Keratinocyte (primary cell): ENCODE results near the gene LAT. TPM values are rescaled to one million over a fixed set of nuclear protein-coding genes. Genes with fewer than 3 reads are reported as not detected.

Experiments
- DNase-seq: peaks from one replicate; pipeline ENCODE4 v3.0.0-alpha.2; 2011; ENCODE audit warnings: low read depth, missing footprints, low spot score
- FAIRE-seq: peaks from 2 replicates; lab custom pipeline; 2011; peaks lifted over from hg19 to GRCh38; lab: Jason Lieb, UNC
- H2AFZ ChIP-seq: 2 replicates; pipeline ENCODE4 v1.6.0; 2012; ENCODE audit warnings: low read length, control low read depth, inconsistent platforms; ENCODE audit not compliant: control insufficient read depth
- H3K27ac ChIP-seq: 2 replicates; pipeline ENCODE4 v1.5.1; 2011; ENCODE audit warnings: low read length; ENCODE audit not compliant: control insufficient read depth, insufficient read depth
- H3K27me3 ChIP-seq: 3 replicates; pipeline ENCODE4 v1.6.0; 2011; ENCODE audit warnings: low read length; ENCODE audit not compliant: control insufficient read depth, insufficient read depth; ENCODE audit errors: extremely low read depth
- H3K36me3 ChIP-seq, 2 experiments: 2 replicates in 1 of 2; 3 replicates in 1 of 2; pipeline ENCODE4 v1.5.1; 2011; ENCODE audit warnings: low read length in 2 of 2, mild to moderate bottlenecking in 1 of 2; ENCODE audit not compliant: control insufficient read depth in 2 of 2, insufficient read depth in 2 of 2; ENCODE audit errors: extremely low read depth in 1 of 2
- H3K4me1 ChIP-seq: 3 replicates; pipeline ENCODE4 v1.5.1; 2011; ENCODE audit warnings: low read length; ENCODE audit not compliant: control insufficient read depth, insufficient read depth; ENCODE audit errors: extremely low read depth
- H3K4me2 ChIP-seq: 3 replicates; pipeline ENCODE4 v1.6.0; 2011; ENCODE audit warnings: low read depth, low read length; ENCODE audit not compliant: control insufficient read depth, insufficient read depth; ENCODE audit errors: extremely low read depth
- H3K4me3 ChIP-seq, 3 experiments: fragments of 200-600 bp in 1 of 3; sonication (generic) in 1 of 3; 2 replicates in 2 of 3; 3 replicates in 1 of 3; pipeline ENCODE4 v1.5.1; 2011 to 2016; ENCODE audit warnings: low read length in 3 of 3, mild to moderate bottlenecking in 3 of 3, control low read depth in 2 of 3, inconsistent platforms in 1 of 3, low read depth in 1 of 3, mixed read lengths in 1 of 3, mixed run types in 1 of 3, moderate library complexity in 1 of 3; ENCODE audit not compliant: control insufficient read depth in 2 of 3, insufficient read depth in 2 of 3; ENCODE audit errors: extremely low read depth in 1 of 3
- H3K79me2 ChIP-seq: 2 replicates; pipeline ENCODE4 v1.6.0; 2012; ENCODE audit warnings: low read length; ENCODE audit not compliant: control insufficient read depth, insufficient read depth
- H3K9ac ChIP-seq: 3 replicates; pipeline ENCODE4 v1.6.0; 2011; ENCODE audit warnings: low read length; ENCODE audit not compliant: control insufficient read depth, insufficient read depth; ENCODE audit errors: extremely low read depth
- H3K9me1 ChIP-seq: 3 replicates; pipeline ENCODE4 v1.6.0; 2011; ENCODE audit warnings: low read length; ENCODE audit not compliant: control insufficient read depth, insufficient read depth; ENCODE audit errors: extremely low read depth
- H3K9me3 ChIP-seq: 2 replicates; pipeline ENCODE4 v1.5.1; 2012; ENCODE audit warnings: low read depth, low read length; ENCODE audit not compliant: control insufficient read depth
- H4K20me1 ChIP-seq: 3 replicates; pipeline ENCODE4 v1.6.0; 2011; ENCODE audit warnings: low read length; ENCODE audit not compliant: control insufficient read depth, insufficient read depth; ENCODE audit errors: extremely low read depth
- EZH2 ChIP-seq: IDR thresholded peaks from one replicate; pipeline ENCODE4 v1.6.1; 2012; ENCODE audit warnings: inconsistent platforms, mild to moderate bottlenecking, low read length, moderate library complexity
- dilution Hi-C: fragments of 300-500 bp; cut with MboI; formaldehyde crosslinking; loops from one replicate; pipeline ENCODE4 v1.7.0; 2020; ENCODE audit warnings: low sequenced_read_pairs; ENCODE audit not compliant: extremely low pct_ligation_motif_present
- polyA plus RNA-seq, 5 experiments: library from polyadenylated mRNA; depleted of rRNA in 3 of 5; stranded (reverse) in 3 of 5; stranded (forward) in 1 of 5; unstranded in 1 of 5; fragments of >200 nt; gene quantifications; 1 replicate in 1 of 5; 2 replicates in 3 of 5; 3 replicates in 1 of 5; pipeline versions ENCODE4 v1.2.1 to v1.2.3, GENCODE V29; 2011 to 2012; ENCODE audit warnings: missing spikeins in 2 of 5, low read depth in 1 of 5, low replicate concordance in 1 of 5
- TF ChIP-seq, protein P1 (sequence below), 3 experiments: IDR thresholded peaks in 1 of 3; conservative IDR thresholded peaks in 1 of 3; optimal IDR thresholded peaks in 1 of 3; 2 replicates in 2 of 3; 3 replicates in 1 of 3; pipeline versions ENCODE3 to v1.5.1; 2011; ENCODE audit warnings: low read length in 3 of 3, mild to moderate bottlenecking in 3 of 3, moderate library complexity in 2 of 3, control low read depth in 1 of 3, inconsistent platforms in 1 of 3; ENCODE audit not compliant: insufficient read depth in 2 of 3; ENCODE audit errors: extremely low read depth in 1 of 3

The LAT gene
- polyA plus RNA-seq, 1 donor (not counting 4 experiments of a cell fraction or from before 2014, with no cell fraction given): 1.2 TPM

DNA sequence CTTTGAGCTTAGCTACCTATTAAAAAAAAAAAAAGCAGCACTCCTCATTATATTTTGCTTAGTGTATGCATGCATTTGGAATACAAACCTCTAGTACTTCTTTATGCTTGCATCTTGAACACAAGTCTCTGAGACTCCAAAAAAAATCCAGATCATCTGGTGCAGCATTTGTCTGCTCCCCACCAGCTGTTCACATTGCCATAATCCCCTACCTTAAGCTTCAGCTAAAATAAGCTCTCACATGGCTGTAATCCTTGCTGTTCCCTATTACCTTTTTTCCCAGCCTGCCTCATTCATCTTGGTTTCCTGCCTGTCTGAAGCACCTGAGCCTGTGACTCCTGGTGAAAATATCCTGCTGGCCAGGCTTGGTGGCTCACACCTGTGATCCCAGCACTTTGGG lies 41.6 kb upstream of the LAT start:
- Histone ChIP-seq H3K4me2 (no peak overlapping the region), H3K27me3 (no peaks in the 10 kb centered on the region), H3K27ac (no peak overlapping the region), H2AFZ (no peak overlapping the region), H3K36me3 (no peaks in the 10 kb centered on the region), H3K4me1 (peaks cover 10% of the 10 kb centered on the region), H3K9me1 (no peaks in the 10 kb centered on the region), H3K4me3 (no peak overlapping the region), H3K9ac (no peak overlapping the region), H3K79me2 (no peaks in the 10 kb centered on the region), H3K9me3 (no peaks in the 10 kb centered on the region), H4K20me1 (no peaks in the 10 kb centered on the region)
- dilution Hi-C loops: no loop called here
- TF ChIP-seq EZH2: no peak
- TF ChIP-seq, protein P1, sequence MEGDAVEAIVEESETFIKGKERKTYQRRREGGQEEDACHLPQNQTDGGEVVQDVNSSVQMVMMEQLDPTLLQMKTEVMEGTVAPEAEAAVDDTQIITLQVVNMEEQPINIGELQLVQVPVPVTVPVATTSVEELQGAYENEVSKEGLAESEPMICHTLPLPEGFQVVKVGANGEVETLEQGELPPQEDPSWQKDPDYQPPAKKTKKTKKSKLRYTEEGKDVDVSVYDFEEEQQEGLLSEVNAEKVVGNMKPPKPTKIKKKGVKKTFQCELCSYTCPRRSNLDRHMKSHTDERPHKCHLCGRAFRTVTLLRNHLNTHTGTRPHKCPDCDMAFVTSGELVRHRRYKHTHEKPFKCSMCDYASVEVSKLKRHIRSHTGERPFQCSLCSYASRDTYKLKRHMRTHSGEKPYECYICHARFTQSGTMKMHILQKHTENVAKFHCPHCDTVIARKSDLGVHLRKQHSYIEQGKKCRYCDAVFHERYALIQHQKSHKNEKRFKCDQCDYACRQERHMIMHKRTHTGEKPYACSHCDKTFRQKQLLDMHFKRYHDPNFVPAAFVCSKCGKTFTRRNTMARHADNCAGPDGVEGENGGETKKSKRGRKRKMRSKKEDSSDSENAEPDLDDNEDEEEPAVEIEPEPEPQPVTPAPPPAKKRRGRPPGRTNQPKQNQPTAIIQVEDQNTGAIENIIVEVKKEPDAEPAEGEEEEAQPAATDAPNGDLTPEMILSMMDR (optimal IDR thresholded peaks at IDR 0.05 in 1 of 3, IDR thresholded peaks at IDR 0.05 in 1 of 3, conservative IDR thresholded peaks at IDR 0.05 in 1 of 3; ENCODE audit: extremely low read depth in 1 of 3, insufficient read depth in 2 of 3, low read length in 3 of 3): no peak
- FAIRE-seq (no peak), DNase-seq (no peak)

DNA sequence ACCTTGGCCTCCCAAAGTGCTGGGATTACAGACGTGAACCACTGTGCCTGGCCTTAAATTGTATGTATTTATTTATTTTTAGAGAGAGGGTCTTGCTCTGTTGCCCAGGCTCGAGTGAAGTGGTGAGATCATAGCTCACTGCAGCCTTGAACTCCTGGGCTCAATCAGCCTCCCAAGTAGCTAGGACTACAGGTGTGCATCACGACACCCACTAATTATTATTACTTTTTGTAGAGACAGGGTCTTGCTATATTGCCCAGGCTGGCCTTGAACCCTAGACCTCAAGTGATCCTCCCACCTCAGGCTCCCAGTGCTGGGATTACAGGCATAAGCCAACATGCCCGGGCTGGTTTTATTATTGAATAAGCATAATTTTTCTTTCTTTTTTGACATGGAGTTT lies 38.2 kb upstream of the LAT start:
- Histone ChIP-seq H2AFZ (no peak overlapping the region), H3K9me3 (no peaks in the 10 kb centered on the region), H3K4me3 (no peak overlapping the region), H3K9ac (no peak overlapping the region), H3K27me3 (no peaks in the 10 kb centered on the region), H3K4me2 (no peak overlapping the region), H3K79me2 (peaks cover 5% of the 10 kb centered on the region), H3K27ac (no peak overlapping the region), H4K20me1 (no peaks in the 10 kb centered on the region), H3K4me1 (peaks cover 10% of the 10 kb centered on the region), H3K36me3 (no peaks in the 10 kb centered on the region), H3K9me1 (no peaks in the 10 kb centered on the region)
- dilution Hi-C loops: no loop called here
- DNase-seq (no peak), FAIRE-seq (no peak)
- TF ChIP-seq, protein P1 (optimal IDR thresholded peaks at IDR 0.05 in 1 of 3, IDR thresholded peaks at IDR 0.05 in 1 of 3, conservative IDR thresholded peaks at IDR 0.05 in 1 of 3; ENCODE audit: extremely low read depth in 1 of 3, insufficient read depth in 2 of 3, low read length in 3 of 3): no peak
- TF ChIP-seq EZH2: no peak
